Measurements from ENCODE around the gene P3H2. TPM values are rescaled to one million over a fixed set of nuclear protein-coding genes. Genes with fewer than 3 reads are reported as not detected.
A peak's percentile ranks its signal among the peaks of the same experiment; 100 is the strongest.

The P3H2 gene
- total and polyA plus RNA-seq, 2 experiments from 2014 or later: 56.7 to 56.8 TPM

GRCh38 chr3:190051641-190052040 lies 69.1 kb downstream of the P3H2 start:
- TF ChIP-seq, protein P1, sequence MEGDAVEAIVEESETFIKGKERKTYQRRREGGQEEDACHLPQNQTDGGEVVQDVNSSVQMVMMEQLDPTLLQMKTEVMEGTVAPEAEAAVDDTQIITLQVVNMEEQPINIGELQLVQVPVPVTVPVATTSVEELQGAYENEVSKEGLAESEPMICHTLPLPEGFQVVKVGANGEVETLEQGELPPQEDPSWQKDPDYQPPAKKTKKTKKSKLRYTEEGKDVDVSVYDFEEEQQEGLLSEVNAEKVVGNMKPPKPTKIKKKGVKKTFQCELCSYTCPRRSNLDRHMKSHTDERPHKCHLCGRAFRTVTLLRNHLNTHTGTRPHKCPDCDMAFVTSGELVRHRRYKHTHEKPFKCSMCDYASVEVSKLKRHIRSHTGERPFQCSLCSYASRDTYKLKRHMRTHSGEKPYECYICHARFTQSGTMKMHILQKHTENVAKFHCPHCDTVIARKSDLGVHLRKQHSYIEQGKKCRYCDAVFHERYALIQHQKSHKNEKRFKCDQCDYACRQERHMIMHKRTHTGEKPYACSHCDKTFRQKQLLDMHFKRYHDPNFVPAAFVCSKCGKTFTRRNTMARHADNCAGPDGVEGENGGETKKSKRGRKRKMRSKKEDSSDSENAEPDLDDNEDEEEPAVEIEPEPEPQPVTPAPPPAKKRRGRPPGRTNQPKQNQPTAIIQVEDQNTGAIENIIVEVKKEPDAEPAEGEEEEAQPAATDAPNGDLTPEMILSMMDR (IDR thresholded peaks at IDR 0.05; ENCODE audit: low read depth, low read length): no peak
- no peak overlapping the region for H3K4me3 ChIP-seq
- peaks cover 24% of the 10 kb centered on the region for H3K4me1 ChIP-seq (ENCODE audit: low read depth)
- no peaks in the 10 kb centered on the region for H3K36me3 ChIP-seq
- DNase-seq (ENCODE audit: low read depth in 1 of 2, low spot score in 1 of 2): no peak
- no peak overlapping the region for H3K27ac ChIP-seq
- H3K9me3 ChIP-seq (ENCODE audit: low read depth): no peaks in the 10 kb centered on the region
- H3K27me3 ChIP-seq: no peaks in the 10 kb centered on the region

DNA sequence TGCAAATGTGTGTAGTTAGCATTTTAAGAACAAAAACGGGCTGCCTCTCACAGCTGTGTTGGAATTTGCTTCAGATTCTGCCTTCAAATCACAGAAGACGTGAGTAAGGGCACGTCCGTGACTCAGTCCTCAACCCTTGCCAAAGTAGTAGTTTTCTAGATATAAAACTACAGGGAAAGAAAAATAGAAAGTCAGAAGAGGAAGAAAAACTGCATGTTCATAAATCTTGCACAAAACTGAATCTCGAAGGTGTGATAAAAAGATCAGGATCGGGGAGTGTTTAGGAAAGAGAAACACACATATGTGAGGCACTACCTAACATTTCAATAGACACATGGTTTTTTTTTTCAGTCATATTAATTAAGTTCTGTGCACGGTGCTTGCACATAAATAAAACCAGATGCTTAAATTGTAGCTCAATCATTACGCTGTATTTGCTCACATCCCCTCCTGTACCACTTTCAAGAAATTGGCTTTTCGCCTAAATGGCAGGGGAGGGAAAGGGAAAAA lies 71.7 kb downstream of the P3H2 start:
- DNase-seq (ENCODE audit: low read depth in 1 of 2, low spot score in 1 of 2): peak in 1 of 2 donors; percentile 75
- H3K27ac ChIP-seq: no peak overlapping the region
- H3K9me3 ChIP-seq (ENCODE audit: low read depth): no peaks in the 10 kb centered on the region
- no peaks in the 10 kb centered on the region for H3K36me3 ChIP-seq
- TF ChIP-seq, protein P1 (IDR thresholded peaks at IDR 0.05; ENCODE audit: low read depth, low read length): no peak
- no peak overlapping the region for H3K4me3 ChIP-seq
- peaks cover 30% of the 10 kb centered on the region for H3K4me1 ChIP-seq (ENCODE audit: low read depth)
- no peaks in the 10 kb centered on the region for H3K27me3 ChIP-seq

DNA sequence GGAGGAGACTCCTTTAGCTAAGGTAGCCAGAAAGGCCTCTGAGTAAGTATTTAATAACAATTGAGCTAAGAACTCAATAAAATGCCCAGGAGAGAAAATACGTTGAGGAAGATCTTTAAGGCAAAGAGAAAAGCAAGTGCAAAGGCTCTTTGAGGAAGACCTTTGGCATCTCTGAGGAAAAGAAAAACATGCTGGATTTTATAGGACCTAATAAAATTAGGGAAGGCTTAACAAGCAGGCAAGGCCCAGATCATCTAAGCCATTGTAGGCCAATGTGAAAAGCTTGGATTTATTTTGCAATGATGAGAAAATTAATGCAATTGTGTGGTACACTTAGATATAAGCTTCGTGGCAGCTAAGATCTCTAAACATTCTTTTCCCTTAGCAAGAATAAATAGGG lies 75.7 kb downstream of the P3H2 start:
- TF ChIP-seq, protein P1 (IDR thresholded peaks at IDR 0.05; ENCODE audit: low read depth, low read length): no peak

GRCh38 chr3:190044142-190044541 lies 76.6 kb downstream of the P3H2 start:
- no peak overlapping the region for H3K4me3 ChIP-seq
- TF ChIP-seq, protein P1 (IDR thresholded peaks at IDR 0.05; ENCODE audit: low read depth, low read length): no peak
- H3K36me3 ChIP-seq: no peaks in the 10 kb centered on the region
- H3K27me3 ChIP-seq: no peaks in the 10 kb centered on the region
- no peak for DNase-seq (ENCODE audit: low read depth in 1 of 2, low spot score in 1 of 2)
- H3K4me1 ChIP-seq (ENCODE audit: low read depth): peaks cover 30% of the 10 kb centered on the region
- no peaks in the 10 kb centered on the region for H3K9me3 ChIP-seq (ENCODE audit: low read depth)
- peak overlapping the region; percentile 27 for H3K27ac ChIP-seq

More for the DNA sequence above, 75.7 kb downstream of the P3H2 start:
- H3K36me3 ChIP-seq: no peaks in the 10 kb centered on the region
- no peaks in the 10 kb centered on the region for H3K27me3 ChIP-seq
- no peak for DNase-seq (ENCODE audit: low read depth in 1 of 2, low spot score in 1 of 2)
- H3K4me3 ChIP-seq: no peak overlapping the region
- no peak overlapping the region for H3K27ac ChIP-seq
- no peaks in the 10 kb centered on the region for H3K9me3 ChIP-seq (ENCODE audit: low read depth)
- peaks cover 33% of the 10 kb centered on the region for H3K4me1 ChIP-seq (ENCODE audit: low read depth)

DNA sequence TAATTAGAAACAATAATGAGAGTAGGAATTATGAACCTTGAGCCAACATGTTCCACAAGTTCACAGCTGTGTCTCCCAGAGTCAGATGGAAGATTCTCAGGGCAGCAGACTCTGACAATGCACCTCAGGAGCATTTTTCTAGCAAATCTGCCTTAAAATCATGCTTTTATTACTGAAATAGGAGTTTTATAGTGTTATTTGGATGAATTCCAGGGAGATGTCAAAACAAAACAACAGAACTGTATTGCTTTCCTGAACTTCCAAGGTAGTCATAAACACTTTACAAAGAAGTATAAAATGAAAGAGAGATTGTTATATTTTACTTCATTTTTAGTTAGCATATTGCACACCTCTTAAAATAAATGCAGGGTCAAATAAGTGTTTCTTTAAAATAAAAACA lies 77.0 kb downstream of the P3H2 start:
- Histone ChIP-seq H3K36me3 (no peaks in the 10 kb centered on the region), H3K4me3 (no peak overlapping the region), H3K27me3 (no peaks in the 10 kb centered on the region), H3K27ac (peak overlapping the region; percentile 27), H3K4me1 (ENCODE audit: low read depth) (peaks cover 26% of the 10 kb centered on the region), H3K9me3 (ENCODE audit: low read depth) (no peaks in the 10 kb centered on the region)
- TF ChIP-seq, protein P1 (IDR thresholded peaks at IDR 0.05; ENCODE audit: low read depth, low read length): no peak
- no peak for DNase-seq (ENCODE audit: low read depth in 1 of 2, low spot score in 1 of 2)

All from cardiac muscle cell (in vitro differentiated cells and primary cell).